HG03135 (cell line): ENCODE results near the gene GAK.

Experiments used
- ATAC-seq: cut with Tn5 transposase; IDR thresholded peaks from one replicate; pipeline ENCODE4 v1.9.1; 2021; ENCODE audit warnings: mild to moderate bottlenecking, moderate library complexity; ENCODE audit not compliant: unreplicated experiment

Gene GAK

DNA sequence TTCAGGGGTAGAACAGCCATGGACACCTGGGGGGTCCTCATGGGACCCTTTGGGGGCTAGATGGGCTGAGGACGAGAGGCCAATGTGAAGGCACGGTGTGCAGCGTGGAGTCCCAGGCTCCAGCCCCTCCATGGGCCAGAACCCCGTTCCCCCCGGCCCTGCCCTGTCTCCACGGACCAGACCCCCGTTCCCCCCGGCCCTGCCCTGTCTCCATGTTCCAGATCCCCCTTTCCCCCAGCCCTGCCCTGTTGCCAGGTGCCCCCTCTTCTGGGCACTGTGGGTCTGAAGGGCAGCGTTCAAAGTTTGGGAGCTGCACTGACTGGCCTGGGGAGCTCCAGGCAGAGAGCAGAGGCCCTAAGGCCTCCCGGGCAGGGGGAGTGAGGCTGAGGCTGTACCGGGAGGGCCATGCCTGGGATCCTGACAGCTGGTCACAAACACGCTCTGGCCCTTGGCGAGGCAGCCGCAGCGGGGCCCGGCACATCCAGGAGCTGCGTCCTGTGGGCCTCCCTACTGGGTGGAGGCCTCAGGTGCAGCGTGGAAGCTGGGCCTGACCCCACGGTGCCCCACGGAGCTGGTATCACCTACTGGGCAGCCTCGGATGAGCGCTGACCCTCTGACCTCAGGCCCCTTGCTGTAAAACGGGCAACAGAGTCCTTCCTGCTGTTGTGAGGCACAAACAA lies 32.4 kb upstream of the GAK start:
- ATAC-seq, result no peak

DNA sequence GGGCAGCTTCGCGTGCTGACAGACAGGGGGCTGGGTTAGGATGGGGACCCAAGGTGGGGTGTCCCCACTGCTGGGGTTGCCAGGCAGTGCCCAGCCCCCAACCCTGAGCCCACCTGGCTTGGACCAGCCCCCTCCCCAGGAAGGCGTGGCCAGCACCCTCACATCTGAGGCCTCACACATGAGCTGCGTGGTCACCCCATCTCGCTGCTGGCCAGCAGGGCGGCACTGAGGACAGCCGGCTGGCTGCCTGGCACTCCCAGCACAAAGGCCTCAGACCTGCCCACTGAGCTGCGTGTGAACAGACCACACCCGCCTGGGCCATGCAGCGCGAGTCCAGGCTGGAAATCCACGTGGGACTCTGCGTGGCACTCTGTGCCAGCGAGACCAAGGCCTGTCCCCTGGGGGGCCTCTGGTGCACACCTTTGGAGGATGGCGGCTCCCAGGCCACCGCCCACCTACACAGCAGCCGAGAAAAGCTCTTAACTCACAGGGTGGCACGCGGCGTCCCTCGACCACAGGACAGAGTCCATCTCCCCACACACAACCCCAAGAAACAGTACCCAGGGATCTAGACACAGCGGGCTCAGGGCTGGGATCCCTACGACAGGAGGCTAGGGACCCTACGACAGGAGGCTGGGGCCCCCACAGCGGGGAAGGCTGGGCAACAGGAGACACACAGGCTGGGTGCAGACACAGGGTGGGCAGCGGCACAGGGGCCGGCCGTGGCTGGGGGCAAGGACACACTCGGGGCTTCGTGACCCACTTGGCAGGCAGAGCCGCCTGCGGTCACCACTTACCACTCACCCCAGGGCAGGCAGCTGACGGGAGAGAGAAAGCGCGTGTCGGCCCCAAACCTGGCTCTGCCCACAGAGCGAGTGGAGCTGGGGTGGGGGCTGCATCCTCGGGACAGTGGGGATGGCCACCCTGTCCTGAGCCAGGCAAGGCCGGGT lies 31.4 kb upstream of the GAK start:
- ATAC-seq, result no peak

DNA sequence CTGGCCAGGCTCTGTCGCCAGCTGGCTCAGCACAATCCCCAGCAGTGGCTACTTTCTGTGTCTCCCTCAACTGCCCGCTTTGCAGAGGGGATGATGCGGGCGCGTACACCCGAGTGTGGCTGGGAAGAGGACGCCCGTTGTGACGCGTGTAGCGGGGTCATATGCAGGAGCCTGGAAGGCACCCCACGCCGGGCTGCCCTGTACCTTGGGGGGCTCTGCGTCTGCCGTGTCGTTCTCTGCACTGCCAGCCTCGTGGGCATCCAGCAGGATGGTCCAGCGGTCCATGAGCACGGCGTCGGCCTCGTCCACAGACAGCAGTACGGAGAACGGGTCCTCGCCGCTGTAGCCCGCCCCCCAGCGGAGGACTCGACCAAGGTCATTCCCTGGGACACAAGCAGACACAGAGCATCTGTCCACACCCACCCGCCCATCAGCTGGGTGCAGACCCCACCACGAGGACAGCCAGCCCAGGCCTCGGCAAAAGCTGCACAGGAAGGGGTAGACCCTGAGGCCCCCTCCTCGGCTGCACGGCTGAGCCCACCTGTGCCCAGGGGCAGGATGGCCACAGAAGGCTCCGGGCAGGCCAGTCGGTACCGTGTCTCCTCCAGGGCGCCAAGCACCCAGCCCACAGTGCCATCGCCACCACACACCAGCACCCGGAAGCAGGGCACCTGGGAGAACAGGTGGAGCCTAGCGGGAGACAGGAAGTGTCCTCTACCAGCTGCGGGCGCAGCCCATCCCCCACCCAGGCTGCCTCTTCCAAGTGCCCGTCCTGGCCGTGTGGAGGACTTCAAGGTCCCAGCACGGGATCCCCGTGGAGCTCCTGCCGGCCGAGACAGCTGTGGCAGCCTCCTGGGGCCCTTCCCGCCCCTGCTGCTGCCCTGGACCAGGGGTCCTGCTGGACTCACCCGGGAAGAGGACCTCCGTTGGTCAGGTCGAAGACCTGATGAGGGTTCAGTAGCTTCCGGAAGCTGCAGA lies 30.4 kb upstream of the GAK start:
- no peak for ATAC-seq

- ATAC-seq, result no peak
Observed at GRCh38 chr4:961351-962230, 29.5 kb upstream of the GAK start.

GRCh38 chr4:960636-961350 lies 28.7 kb upstream of the GAK start:
- ATAC-seq, result no peak

DNA sequence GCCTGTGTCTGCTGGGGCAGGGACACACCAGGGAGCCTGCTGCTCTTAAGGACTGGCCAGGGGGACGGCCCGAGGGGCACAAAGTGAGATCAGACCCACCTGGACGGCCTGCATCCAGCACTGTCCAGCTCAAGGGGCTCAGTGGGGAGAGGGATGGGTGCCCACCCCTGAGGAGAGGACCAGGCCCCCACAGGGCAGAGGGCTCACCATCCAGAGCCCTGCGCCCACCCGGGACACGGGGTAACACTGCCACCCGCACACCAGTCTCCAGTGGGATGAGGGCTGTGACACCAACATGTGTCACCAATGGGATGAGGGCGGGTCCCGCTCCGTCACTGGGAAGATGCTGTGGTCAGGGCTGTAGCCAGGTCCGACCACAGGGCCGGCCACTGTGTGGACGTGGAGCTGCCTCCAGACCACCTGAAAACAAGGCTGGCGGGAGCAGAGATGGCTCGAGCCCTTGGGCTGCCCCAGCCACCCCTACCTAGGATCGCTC lies 28.1 kb upstream of the GAK start:
- ATAC-seq, result no peak

DNA sequence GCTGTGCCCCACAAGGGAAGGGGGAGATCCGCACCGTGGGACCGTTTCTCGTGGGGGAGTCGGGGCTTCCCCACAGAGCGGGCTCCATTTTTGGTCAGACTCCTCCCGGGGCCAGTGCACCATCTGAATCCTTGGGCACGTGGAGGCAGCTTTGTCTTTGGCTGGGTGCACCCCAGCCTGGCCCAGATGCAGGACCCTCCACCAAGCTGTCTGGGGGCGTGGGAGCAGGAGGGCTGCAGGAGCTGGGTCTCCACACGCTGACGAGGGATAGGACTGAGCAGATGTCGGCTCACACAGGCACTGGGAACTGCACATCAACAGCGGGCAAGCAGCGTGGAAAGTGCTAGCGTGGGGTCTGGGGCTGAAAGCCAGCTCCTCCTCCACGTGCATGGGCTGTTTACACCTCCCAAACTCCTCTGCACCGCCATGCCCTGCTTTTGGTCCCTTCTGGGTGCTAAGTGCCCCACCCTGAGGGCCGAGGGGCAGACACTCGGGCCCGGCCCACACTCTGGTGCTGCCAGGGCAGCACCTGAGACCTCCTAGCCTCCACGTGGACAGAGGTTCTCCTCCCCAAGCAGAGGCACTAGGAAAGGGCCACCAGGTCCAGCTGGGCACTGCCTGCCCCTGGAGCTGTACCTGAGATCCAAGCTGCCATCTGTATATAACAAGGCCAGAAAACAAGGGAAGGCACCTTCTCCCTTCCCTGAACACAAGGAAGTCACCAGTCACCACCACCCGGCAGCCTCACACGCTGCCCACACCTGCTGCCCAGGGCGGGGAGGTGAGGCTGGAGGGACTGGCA lies 27.4 kb upstream of the GAK start:
- no peak for ATAC-seq

- no peak for ATAC-seq
Observed at GRCh38 chr4:958696-959337, 26.7 kb upstream of the GAK start.

DNA sequence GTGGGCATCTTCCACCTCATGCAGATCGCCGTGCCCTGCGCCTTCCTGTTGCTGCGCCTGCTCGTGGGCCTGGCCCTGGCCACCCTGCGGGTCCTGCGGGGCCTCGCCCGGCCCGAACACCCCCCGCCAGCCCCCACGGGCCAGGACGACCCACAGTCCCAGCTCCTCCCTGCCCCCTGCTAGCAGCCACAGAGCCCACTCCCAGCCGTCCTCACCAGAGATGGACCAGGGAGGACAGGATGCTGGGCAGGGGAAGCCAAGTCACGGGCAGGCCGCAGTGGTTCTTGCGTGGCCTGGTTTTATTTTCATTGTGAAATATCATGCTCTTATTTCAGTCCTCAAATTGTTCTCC lies 26.2 kb upstream of the GAK start:
- ATAC-seq, result no peak

GRCh38 chr4:957581-958313 lies 25.6 kb upstream of the GAK start:
- no peak for ATAC-seq

DNA sequence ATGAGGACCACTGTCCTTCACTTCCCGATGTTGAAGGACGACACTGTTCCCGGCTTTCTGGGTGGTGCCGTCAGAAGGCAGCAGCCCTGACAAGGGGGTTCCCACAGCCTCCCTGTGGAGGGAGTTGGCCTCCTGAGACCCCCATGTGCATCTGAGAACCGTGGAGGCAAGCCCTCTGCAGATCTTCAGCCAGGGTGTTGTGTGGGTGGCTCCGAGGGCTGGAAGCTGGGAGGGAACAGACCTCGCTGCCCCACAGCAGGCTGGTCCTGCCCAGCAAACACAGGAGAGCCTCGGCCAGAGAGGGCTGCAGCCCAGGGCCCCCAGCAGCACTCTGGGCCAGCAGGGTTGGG lies 25.1 kb upstream of the GAK start:
- no peak for ATAC-seq

DNA sequence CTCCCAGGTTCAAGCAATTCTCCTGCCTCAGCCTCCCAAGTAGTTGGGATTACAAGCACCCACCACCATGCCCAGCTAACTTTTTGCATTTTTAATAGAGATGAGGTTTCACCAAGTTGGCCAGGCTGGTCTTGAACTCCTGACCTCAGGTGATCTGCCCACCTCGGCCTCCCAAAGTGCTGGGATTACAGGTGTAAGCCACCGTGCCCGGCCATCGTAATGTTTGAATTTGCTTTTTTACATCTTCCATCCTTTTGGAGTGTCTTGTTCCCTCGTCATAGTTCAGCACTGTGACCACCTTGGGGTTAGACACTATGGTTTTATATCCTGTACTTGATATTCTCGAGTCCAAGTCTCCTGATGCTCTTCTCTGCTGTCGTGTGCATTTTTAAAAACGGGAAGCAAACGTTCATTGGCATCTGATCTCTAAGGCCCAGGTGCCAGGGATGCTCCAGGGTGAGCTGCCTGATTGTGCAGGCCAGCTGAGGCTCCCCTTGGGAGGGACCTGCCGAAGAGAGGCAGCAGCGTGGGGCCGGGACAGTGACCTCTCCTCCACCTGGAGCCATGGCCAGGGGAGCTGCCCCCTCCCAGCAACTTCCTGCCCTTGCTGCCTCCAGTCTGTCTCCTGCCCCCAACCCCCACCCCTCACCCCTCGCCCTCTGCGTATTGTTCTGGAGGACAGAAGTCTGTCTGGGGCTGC lies 24.6 kb upstream of the GAK start:
- no peak for ATAC-seq

DNA sequence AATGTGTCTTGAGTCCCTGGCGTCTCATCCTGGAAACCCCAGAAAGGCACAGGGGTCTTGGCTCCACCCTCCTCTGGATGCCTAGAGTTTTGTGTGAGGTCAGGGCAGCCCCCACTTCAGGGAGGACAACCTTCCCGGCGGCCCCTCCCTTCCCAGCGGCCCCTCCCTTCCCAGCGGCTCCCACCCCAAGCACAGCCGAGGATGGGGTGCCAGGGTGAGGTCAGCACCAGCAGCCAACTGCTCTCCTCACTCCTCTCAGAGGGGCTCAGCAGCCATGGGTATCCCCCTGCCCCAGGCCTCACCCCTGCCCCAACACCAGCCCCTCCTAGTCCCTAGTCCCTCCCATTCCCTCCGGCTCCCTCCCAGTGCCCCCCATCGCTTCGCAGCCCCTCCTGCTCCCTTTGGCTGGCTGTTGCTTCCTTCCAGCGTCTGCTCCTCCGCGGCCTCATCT lies 23.8 kb upstream of the GAK start:
- no peak for ATAC-seq

- ATAC-seq, result no peak
Observed at GRCh38 chr4:955161-955921, 23.2 kb upstream of the GAK start.

- no peak for ATAC-seq
Observed at GRCh38 chr4:954211-955020, 22.3 kb upstream of the GAK start.
